GM21529 (cell line): ENCODE data around the gene GLG1.
"Not testable (repeated sequence)": the region's sequence is repeated elsewhere in the genome, so short reads cannot be mapped to it uniquely, and the experiment has no call there.

ENCODE experiments used
- ATAC-seq: cut with Tn5 transposase; IDR thresholded peaks from one replicate; pipeline ENCODE4 v1.9.1; 2021; ENCODE audit not compliant: unreplicated experiment

GLG1 gene

DNA sequence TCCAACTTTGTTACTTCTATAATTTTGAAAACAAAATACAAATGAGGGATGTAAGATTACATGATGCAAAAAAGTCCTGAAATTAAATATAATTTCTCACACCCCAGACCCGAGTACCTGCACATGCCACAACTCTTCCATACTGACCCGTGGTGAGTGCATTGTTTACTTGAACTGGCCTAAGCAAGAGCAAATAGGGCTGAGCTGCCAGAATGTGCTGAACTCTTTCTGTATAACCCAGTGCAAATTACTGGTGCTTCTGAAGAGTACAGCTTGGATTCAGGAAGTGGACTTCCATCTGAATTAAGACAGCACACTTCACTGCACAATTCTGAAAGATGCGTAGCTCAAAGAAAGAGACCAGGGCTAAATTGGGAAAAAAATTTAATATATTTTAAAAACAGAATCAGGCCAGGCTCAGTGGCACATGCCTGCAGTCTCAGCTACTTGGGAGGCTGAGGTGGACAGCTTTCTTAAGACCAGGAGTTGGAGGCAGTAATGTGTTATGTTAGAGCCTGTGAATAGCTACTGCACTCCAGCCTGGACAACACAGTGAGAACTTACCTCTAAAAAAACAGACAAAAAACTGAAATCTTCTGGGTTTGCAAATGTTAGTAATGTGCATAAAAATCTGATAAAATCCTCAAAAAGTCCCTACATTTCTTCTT is 63.9 kb downstream of the GLG1 start:
- not testable (repeated sequence) for ATAC-seq

DNA sequence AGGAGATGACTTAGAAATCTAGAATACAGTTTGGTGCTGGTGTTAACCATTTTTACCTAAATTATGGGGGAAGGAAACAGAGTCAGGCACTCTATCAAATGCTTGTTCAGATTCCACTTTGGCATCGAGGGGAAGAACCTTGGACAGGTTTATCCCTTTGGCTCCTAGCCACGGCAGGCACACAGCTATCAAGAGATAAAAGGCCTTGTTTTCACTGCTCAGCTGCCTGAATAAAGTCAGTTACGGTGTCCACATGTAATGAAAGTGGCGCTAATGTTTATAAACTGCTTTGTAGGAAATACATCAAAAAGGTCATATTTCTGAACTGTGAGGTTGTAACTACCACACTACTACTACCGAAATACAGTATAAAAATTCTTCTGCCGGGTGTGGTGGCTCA is 66.3 kb downstream of the GLG1 start:
- ATAC-seq = not testable (repeated sequence)

DNA sequence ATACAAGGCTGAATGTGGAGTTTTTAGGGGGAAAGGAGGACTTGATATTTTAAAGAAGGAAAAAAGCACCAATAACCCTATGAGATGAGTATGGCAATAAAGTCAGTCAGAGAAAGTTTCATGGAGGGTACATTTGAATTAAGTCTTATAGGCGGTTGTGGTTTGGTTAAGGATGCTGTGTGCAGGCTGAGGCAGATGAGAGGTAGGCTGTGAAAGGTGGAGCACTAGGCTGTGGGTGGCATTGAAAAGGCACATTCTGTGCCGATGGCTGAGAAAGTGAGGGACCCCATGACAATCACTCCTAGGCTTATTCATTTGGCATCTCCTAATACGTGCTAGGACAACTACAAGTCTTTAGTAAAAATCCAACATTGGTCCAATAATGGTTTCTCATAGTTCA is 68.1 kb downstream of the GLG1 start:
- ATAC-seq = not testable (repeated sequence)

DNA sequence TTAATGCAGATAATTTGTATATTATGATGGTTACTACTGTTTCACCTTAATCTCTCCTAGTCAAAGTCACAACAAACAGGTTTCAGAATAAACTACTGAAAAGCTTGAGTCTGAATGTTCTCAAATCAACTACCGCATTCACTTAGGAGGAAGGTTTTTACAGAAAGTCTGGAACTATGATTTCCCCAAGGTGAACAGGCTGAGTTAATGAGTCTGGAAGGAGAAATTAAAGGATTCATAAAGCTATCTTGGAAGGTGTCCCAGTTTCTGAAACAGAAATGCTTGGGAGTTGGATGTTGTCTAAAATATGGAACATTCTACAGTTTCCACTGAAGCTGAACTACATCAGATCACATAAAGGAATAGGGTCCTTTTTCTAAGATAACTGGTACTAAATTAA is 69.2 kb downstream of the GLG1 start:
- ATAC-seq = not testable (repeated sequence)

DNA sequence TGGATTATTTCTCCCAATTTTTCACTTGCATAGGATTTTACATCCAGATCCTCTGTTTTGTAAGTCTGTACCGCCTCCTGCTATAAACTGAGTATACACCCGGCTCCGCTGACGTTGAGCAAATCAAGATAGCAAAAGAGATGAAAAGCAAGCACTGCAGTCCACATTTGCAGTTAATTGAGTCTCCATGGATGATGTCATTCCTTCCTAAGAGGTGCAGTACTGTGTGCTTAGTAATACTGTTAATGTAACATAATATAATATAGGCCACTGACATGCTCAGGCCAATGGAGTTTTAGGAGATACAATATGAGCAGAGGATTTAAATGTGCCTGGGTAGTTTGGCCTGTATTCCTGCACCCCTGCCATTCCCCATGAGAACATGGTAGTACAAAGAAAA is 72.3 kb downstream of the GLG1 start:
- not testable (repeated sequence) for ATAC-seq

DNA sequence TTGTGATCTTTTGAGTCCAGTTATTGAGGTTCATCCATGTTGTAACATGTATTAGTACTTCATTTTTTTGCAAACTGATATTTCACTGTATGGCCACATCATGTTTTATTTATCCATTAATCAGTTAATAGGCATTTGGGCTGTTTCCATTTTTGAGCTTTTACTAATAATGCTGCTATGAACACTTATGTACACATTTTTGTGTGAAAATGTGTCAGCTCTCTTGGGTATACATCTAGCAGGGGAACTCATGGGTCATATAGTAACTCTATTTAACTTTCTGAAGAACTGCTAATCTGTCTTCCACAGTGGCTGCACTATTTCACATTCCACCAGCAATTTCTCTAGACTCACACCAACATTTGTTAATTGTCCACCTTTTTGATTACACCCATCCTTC is 82.0 kb downstream of the GLG1 start:
- no peak for ATAC-seq

DNA sequence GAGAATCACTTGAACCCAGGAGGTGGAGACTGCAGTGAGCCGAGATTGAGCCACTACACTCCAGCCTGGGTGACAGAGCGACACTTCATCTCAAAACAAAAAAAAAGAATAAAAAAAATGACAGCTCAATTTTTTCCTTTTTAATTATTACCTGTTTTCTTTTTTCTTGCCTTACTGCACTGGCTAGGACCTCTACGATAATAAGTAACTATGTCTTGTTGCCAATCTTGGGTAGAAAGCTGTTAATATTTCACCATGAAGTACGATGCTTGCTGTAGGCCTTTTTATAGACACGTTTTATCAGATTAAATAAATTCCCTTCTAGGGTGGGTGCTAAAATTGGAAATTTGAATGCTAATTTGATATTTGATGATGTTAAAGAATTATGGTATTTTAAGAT is 82.8 kb downstream of the GLG1 start:
- ATAC-seq = no peak

DNA sequence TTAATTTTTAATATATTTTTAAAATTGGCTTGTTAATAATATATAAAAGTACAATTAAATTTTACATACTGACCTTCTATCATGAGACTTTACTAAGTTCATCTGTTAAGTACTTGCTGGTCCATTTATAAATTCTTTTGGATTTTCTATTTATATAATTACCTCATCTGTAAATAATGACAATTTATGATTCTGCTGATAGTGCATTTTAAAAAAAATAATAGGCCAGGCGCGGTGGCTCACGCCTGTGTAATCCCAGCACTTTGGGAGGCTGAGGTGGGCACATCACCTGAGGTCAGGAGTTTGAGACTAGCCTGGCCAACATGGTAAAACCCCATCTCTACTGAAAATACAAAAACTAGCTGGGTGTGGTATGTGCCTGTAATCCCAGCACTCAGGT is 83.2 kb downstream of the GLG1 start:
- not testable (repeated sequence) for ATAC-seq

DNA sequence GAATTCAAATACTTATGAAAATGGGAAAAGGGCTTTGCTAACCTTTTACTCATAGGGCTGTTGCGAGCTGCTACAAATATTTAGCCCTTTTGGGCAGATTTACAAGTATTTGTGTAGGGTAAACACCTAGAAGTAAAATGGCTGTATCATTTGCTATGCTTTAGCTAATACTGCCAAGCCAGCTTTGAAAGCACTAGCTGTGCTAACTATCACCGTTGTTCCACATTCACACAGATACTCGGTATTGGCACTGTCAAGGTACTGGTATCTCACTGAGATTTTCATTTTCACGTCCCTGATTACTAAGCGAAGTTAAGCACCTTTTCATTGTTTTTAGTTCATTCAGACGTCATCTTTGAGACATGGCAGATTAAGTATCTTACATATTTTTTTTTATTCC is 84.8 kb downstream of the GLG1 start:
- no peak for ATAC-seq

DNA sequence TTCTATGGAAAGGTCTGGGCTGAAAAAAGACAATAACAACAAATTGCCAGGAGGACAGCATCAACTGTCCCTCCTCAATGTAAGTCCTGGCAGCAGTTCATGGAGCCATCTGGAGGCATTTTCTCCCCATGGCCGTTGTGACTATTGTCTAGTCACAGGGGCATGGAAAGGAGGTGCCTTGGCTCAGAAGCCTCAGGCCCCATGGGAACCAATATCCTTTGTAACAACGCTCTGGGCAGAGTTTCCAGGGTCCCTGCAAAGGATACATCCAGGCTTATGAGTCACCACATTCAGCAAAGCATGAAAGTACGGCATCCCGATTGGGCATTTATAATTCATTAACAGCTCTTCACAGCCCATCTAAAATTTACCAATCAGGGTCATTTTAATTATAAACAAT is 85.2 kb downstream of the GLG1 start:
- ATAC-seq = no peak

DNA sequence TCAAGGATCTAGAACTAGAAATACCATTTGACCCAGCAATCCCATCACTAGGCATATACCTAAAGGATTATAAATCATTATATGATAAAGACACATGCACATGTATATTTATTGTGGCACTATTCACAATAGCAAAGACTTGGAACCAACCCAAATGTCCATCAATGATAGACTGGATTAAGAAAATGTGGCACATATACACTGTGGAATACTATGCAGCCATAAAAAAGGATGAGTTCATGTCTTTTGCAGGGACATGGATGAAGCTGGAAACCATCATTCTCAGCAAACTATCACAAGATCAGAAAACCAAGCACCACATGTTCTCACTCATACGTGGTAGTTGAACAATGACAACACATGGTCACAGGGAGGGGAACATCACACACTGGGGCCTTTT is 88.0 kb downstream of the GLG1 start:
- ATAC-seq = not testable (repeated sequence)

DNA sequence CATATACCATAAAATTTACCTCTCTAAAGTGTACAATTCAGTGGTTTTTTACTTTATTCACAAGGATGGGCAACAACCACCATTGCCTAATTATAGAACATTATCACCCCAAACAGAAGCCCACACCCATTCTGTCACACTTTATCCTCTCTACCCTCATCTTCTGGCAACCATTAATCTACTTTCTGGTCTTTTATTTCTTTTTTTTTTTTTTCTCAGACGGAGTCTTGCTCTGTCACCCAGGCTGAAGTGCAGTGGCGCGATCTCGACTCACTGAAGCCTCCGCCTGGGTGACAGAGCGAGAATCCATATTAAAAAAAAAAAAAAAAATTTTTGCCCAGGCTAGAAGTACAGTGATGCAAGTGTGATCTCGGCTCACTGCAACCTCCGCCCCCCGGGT is 95.0 kb downstream of the GLG1 start:
- ATAC-seq = no peak

DNA sequence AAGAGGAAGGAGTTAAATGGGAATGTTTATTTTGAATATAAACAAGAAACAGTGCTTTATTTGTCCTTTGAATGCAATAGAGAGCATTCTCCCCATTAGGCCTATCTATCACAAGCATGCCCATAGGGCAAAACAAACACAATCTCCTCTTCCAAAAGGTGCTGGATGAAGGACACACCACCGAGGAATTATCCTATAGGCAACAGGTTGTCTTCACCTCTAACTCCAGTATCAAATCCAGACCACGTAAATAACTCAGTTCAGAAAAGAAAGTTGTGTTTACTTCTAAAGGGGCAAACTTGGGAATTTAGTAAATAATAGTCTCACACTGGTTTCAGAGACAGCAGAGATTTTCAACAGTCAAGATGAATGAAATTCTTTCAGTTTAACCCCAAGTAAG is 101.9 kb downstream of the GLG1 start:
- ATAC-seq = no peak

DNA sequence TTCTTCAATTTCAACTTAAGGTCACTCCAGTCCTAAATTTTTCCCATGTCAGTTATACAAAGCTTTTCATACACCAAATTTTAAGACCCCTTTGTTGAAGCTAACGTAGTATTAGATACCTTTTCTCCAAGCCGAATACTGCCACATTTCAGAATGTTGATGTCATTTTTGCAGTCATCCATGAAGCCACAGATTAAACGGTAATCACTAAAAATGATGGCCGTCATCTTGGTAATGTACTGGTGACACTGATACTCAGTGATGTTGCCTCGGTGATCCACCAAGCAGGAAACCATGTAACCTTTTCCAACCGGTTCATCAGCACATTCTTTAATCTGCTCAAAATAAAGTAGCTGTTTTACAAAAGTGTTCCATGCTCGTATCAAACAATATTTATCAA is 103.5 kb downstream of the GLG1 start:
- no peak for ATAC-seq

DNA sequence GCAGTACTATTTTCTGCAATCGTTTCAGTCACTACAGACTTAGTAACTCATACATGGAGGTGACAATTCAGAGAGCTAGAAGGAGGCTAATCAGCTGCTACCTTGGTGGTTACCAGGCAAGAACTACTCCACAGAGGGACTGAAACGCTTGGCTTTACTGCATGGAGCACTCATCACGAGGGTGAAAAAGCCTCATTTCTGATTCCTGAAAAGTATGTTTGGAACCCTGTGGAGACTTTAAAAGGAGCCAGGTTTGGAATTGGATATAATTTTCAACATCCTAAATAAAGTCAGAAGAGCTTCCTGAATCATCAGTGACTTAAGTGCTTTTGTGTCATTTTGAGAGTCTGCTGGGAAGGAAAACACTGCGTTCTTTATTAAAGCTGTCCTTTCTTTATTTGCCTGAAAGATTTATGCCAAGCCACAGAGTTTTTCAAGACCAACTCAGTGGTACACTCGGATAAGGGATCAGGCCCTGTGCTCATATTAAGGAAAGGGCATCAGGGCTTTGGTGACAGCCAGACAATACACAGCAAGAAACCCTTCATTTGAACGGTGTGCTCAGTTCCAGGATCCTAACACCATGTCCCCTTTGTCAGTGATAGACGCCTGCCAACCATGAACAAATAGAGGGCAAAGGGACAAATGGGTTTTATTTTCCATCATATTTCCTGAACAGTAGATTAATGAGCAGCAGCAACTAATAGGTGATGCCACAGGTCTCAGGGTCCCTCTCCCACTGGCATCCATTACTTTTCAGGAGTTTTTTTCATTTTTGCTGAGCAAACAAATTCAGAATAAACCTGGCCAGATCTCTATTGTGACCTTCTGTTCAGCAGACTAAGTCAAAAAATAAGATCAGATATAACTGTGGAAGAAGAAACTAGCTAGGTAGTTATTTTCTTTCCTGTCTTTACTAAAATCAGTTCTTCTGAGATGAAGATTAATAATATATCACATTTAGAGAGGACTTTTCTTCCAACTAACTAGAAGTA is 105.1 kb downstream of the GLG1 start:
- no peak for ATAC-seq

DNA sequence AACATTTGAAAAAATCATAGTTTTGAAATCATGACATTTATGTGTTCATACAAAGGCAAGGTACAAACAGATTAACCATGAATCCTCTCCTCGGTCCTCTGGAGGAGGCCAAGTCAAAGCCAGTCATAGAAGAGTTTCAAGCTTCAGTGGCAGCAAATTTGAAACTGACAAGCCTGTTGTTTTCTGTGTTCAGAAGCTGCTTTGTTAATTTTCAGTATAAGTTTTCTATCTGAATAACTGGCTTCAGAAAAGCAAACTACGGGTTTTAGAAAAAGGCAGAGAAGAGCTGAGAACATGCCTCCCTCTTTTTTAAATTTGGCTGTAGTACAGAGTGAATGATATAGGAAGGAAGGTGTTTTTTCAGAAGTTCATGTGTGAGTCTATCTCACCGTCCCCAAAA is 106.0 kb downstream of the GLG1 start:
- ATAC-seq = no peak

DNA sequence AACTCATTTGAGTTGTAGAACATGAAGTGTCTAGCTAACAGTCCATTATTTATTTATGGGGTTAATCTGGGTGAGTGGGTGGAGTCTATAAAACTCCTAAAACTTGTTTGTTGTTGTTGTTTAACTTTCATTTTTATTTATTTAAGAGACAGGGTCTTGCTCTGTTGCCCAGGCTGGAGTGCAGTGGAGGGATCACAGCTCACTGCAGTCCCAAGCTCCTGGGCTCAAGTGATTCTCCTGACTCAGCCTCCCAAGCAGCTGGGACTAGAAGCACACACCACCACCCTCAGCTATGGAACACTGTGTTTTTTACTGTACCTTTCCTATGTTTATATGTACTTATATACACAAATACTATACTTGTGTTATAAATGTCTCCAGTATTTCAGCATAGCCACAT is 107.8 kb downstream of the GLG1 start:
- ATAC-seq = no peak

DNA sequence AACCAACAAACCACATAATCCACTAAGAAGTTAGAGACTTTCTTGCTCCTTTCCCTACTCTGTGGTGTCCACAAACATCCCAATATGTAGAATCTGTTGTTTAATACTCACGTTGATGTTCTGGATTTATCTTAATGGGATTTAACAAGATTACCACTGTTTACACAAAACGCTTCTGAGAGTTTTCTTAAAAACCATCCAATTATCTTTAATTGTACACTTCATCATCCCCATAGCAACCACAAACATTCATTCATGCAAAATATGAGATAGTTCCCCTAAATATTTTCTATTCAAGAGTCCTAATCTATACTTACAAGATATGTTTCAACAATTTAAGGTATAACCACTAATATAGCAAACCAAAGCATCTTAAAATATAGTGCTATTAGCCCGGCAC is 109.2 kb downstream of the GLG1 start:
- ATAC-seq = no peak

DNA sequence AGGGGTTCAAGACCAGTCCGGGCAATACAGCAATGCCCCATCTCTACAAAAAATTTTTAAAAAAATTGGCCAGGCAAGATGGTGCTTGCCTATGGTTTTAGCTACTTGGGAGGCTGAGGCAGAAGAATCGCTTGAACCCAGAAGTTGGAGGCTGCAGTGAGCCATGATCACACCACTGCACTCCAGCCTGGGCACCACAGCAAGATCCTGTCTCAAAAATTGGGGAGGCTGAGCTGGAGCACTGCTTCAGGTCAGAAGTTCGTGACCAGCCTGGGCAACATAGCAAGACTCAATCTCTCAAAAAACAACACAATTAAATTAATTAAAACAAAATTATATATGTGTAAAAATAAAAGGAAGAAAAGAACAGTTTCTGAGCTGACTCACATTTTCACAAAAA is 110.9 kb downstream of the GLG1 start:
- ATAC-seq = no peak

DNA sequence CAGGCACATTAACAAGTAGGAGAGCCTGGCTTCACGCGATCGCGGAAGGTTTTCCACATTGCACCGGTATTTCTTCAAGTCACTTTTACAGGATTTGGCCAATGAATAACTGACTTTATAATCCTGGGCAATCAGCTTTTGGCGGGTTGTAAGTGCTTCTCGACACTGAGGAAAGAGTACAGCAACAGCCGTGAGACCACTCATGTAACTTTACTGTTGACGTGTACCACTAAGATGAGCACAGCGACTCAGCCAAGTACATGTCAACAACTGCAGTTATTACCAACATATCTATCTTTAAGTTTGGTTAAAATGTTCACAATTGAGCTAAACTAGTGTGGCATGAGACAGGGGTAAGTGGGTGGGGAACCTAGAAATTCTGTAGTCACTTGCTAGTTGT is 113.9 kb downstream of the GLG1 start:
- no peak for ATAC-seq

DNA sequence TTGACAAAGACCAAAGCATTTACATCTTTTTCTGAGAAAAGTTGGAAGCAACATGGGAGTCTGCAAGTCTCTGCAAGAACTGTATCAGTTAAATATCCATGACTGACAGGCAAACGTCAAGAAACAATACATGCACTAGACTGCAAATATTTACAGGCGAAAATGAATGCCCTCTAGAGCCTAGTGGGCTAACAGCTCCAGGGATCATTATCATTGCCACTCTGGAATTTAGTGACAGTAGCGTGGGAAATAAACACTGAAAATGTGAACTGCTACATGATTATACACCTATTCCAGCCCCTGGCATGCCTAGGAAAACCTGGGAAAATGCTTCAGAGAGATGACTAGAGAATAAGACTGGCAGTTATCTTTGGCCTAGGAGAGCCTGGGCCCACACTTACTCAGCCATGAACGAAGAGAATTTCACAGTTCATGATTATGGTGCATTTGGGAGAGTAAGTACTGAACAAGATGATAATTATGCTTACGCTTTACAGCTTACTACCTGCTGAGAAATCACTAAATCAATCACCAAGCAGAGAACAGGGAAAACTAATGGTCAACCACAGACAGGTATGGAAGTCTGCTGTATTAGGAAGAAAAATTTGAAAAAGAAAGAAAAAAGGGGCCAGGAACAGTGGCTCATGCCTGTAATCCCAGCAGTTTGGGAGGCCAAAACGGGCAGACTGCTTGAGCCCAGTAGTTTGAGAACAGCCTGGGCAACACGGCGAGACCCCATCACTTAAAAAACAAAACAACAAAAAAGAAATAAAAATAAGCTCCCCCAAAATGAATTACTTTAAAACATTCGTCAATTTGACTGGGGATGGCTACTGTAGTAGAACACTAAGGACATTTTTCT is 119.0 kb downstream of the GLG1 start:
- no peak for ATAC-seq
